WTC11 (cell line): ENCODE results near the gene PTBP2. TPM values are rescaled to one million over a fixed set of nuclear protein-coding genes. Genes with fewer than 3 reads are reported as not detected.

Source experiments
- ATAC-seq: fragments of 200-7000 bp; cut with Tn5 transposase; 2 replicates; pipeline ENCODE4 v1.10.0; 2021; ENCODE audit warnings: mild to moderate bottlenecking, moderate library complexity
- CTCF ChIA-PET: fragments of 300-600 bp; sonication (Branson Sonifier 250); formaldehyde crosslinking; loops from one replicate; lab custom pipeline; 2021; ENCODE audit warnings: antibody characterized with exemption; lab: Charles Lee
- POLR2A ChIA-PET: fragments of 350-600 bp; sonication (Branson Sonifier 250); formaldehyde crosslinking; loops from one replicate; lab custom pipeline; 2021; ENCODE audit warnings: antibody characterized with exemption; lab: Charles Lee
- DNase-seq: peaks from one replicate; pipeline ENCODE4 v3.0.0; 2021; ENCODE audit warnings: low spot score
- H3K27ac Mint-ChIP-seq: 2 replicates; pipeline ENCODE4 v1.8.0; 2021; ENCODE audit warnings: mixed read lengths
- H3K27me3 Mint-ChIP-seq: 2 replicates; pipeline ENCODE4 v1.8.0; 2021; ENCODE audit warnings: low read depth, mild to moderate bottlenecking, moderate library complexity, mixed read lengths
- H3K36me3 Mint-ChIP-seq: 2 replicates; pipeline ENCODE4 v1.8.0; 2021; ENCODE audit warnings: mixed read lengths
- H3K4me1 Mint-ChIP-seq: 2 replicates; pipeline ENCODE4 v1.8.0; 2022; ENCODE audit warnings: mixed read lengths
- H3K4me3 Mint-ChIP-seq: 2 replicates; pipeline ENCODE4 v1.8.0; 2021; ENCODE audit warnings: mild to moderate bottlenecking, moderate library complexity, mixed read lengths
- H3K9me3 Mint-ChIP-seq: 2 replicates; pipeline ENCODE4 v1.8.0; 2021; ENCODE audit warnings: mixed read lengths
- AFF4 ChIP-seq: sonication (generic); formaldehyde crosslinking; IDR thresholded peaks from 2 replicates; pipeline ENCODE4 v1.8.1; 2023; ENCODE audit warnings: mild to moderate bottlenecking, missing genetic modification reagents, borderline replicate concordance
- CREB1 ChIP-seq: sonication (generic); formaldehyde crosslinking; IDR thresholded peaks from 2 replicates; pipeline ENCODE4 v1.8.0; 2023; ENCODE audit warnings: mild to moderate bottlenecking, missing genetic modification reagents
- E2F1 ChIP-seq: sonication (generic); formaldehyde crosslinking; IDR thresholded peaks from 2 replicates; pipeline ENCODE4 v1.8.0; 2022; ENCODE audit warnings: mild to moderate bottlenecking, missing genetic modification reagents
- E2F5 ChIP-seq: sonication (generic); formaldehyde crosslinking; IDR thresholded peaks from 2 replicates; pipeline ENCODE4 v1.8.1; 2022; ENCODE audit warnings: mild to moderate bottlenecking, moderate library complexity, missing genetic modification reagents
- ELF4 ChIP-seq: sonication (generic); formaldehyde crosslinking; IDR thresholded peaks from 2 replicates; pipeline ENCODE4 v1.8.1; 2022; ENCODE audit warnings: low read depth, mild to moderate bottlenecking, moderate library complexity, missing genetic modification reagents
- ESRRA ChIP-seq: sonication (generic); formaldehyde crosslinking; IDR thresholded peaks from 2 replicates; pipeline ENCODE4 v1.8.1; 2022; ENCODE audit warnings: mild to moderate bottlenecking, missing genetic modification reagents, borderline replicate concordance
- ETV6 ChIP-seq: sonication (generic); formaldehyde crosslinking; IDR thresholded peaks from 2 replicates; pipeline ENCODE4 v1.8.1; 2022; ENCODE audit warnings: mild to moderate bottlenecking, missing genetic modification reagents
- FOXJ3 ChIP-seq: sonication (generic); formaldehyde crosslinking; IDR thresholded peaks from 2 replicates; pipeline ENCODE4 v1.9.0; 2021; ENCODE audit warnings: missing genetic modification reagents, mild to moderate bottlenecking, borderline replicate concordance
- MLX ChIP-seq: sonication (generic); formaldehyde crosslinking; IDR thresholded peaks from 2 replicates; pipeline ENCODE4 v1.8.1; 2023; ENCODE audit warnings: mild to moderate bottlenecking, missing genetic modification reagents, moderate library complexity
- MYBL2 ChIP-seq: sonication (generic); formaldehyde crosslinking; IDR thresholded peaks from 2 replicates; pipeline ENCODE4 v1.8.1; 2023; ENCODE audit warnings: mild to moderate bottlenecking, moderate library complexity, missing genetic modification reagents
- NFATC4 ChIP-seq: fragments of 250-450 bp; sonication (Bioruptor Pico); IDR thresholded peaks from 2 replicates; pipeline ENCODE4 v1.9.0; 2021; ENCODE audit warnings: mild to moderate bottlenecking
- NFE2L1 ChIP-seq: sonication (generic); formaldehyde crosslinking; IDR thresholded peaks from 2 replicates; pipeline ENCODE4 v1.8.1; 2023; ENCODE audit warnings: missing genetic modification reagents
- RORB ChIP-seq: fragments of 250-450 bp; sonication (Bioruptor Pico); IDR thresholded peaks from 2 replicates; pipeline ENCODE4 v1.9.0; 2021; ENCODE audit warnings: mild to moderate bottlenecking
- SMAD4 ChIP-seq: sonication (generic); formaldehyde crosslinking; IDR thresholded peaks from 2 replicates; pipeline ENCODE4 v1.8.0; 2022; ENCODE audit warnings: mild to moderate bottlenecking, missing genetic modification reagents
- SP1 ChIP-seq: sonication (generic); formaldehyde crosslinking; conservative IDR thresholded peaks from 2 replicates; pipeline ENCODE4 v1.8.1; 2022; ENCODE audit warnings: missing genetic modification reagents
- STAT6 ChIP-seq: sonication (generic); formaldehyde crosslinking; conservative IDR thresholded peaks from 2 replicates; pipeline ENCODE4 v1.8.1; 2023; ENCODE audit warnings: mild to moderate bottlenecking, low read depth, missing genetic modification reagents, moderate library complexity
- ZNF263 ChIP-seq: sonication (generic); formaldehyde crosslinking; IDR thresholded peaks from 2 replicates; pipeline ENCODE4 v1.8.1; 2022; ENCODE audit warnings: low read depth, mild to moderate bottlenecking, moderate library complexity, missing genetic modification reagents
- total RNA-seq: library from RNA; stranded (reverse); gene quantifications from 3 replicates; pipeline ENCODE4 v1.2.3, GENCODE V29; 2021
- TF ChIP-seq, protein P1 (sequence below): sonication (generic); formaldehyde crosslinking; IDR thresholded peaks from 2 replicates; pipeline ENCODE4 v1.8.0; 2022; ENCODE audit warnings: mild to moderate bottlenecking, missing genetic modification reagents
- TF ChIP-seq, protein P2 (sequence below): sonication (generic); formaldehyde crosslinking; IDR thresholded peaks from 2 replicates; pipeline ENCODE4 v1.8.1; 2022; ENCODE audit warnings: missing genetic modification reagents, borderline replicate concordance

Gene PTBP2
- total RNA-seq, 1 experiment from 2014 or later, result 50.0 TPM

DNA sequence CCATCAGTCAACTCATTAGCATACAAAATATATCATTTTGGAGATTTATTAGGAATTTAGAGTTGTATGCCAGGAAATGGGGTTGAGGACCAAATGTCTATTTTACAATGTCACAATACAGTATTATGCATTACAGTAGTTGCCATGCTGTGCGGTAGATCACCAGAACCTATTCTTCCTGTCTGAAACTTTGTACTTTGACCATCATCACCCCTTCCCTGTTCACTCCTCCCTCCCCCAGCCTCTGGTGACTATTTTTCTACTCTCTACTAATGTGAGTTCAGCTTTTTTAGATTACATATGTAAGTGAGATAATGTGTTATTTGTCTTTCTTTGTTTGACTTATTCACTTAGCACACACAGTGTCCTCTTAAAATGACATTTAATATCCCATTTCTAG lies 50.8 kb downstream of the PTBP2 start:
- no peaks in the 10 kb centered on the region for H3K9me3 Mint-ChIP-seq
- POLR2A ChIA-PET, result interaction anchor here (0.7 kb wide), 1 partner anchor 30 kb away, joined by 3 read pairs; no protein-coding TSS in a partner anchor
- TF ChIP-seq STAT6 (CRISPR knock-in tag) (no peak), SMAD4 (CRISPR knock-in tag) (no peak), ETV6 (no peak), FOXJ3 (no peak), SP1 (no peak), AFF4 (CRISPR knock-in tag) (no peak), CREB1 (CRISPR knock-in tag) (no peak), E2F1 (CRISPR knock-in tag) (no peak), MYBL2 (CRISPR knock-in tag) (no peak), ESRRA (no peak), MLX (CRISPR knock-in tag) (no peak), E2F5 (no peak), ZNF263 (CRISPR knock-in tag) (no peak), NFATC4 (no peak), ELF4 (no peak), RORB (CRISPR knock-in tag) (no peak), NFE2L1 (no peak)
- TF ChIP-seq, protein P1, sequence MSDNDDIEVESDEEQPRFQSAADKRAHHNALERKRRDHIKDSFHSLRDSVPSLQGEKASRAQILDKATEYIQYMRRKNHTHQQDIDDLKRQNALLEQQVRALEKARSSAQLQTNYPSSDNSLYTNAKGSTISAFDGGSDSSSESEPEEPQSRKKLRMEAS, result no peak
- TF ChIP-seq, protein P2, sequence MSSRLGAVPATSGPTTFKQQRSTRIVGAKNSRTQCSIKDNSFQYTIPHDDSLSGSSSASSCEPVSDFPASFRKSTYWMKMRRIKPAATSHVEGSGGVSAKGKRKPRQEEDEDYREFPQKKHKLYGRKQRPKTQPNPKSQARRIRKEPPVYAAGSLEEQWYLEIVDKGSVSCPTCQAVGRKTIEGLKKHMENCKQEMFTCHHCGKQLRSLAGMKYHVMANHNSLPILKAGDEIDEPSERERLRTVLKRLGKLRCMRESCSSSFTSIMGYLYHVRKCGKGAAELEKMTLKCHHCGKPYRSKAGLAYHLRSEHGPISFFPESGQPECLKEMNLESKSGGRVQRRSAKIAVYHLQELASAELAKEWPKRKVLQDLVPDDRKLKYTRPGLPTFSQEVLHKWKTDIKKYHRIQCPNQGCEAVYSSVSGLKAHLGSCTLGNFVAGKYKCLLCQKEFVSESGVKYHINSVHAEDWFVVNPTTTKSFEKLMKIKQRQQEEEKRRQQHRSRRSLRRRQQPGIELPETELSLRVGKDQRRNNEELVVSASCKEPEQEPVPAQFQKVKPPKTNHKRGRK (CRISPR knock-in tag), result no peak
- H3K27me3 Mint-ChIP-seq, result no peaks in the 10 kb centered on the region
- H3K4me1 Mint-ChIP-seq, result peaks cover 20% of the 10 kb centered on the region
- ATAC-seq (no peak), DNase-seq (no peak)
- no peak overlapping the region for H3K4me3 Mint-ChIP-seq
- H3K27ac Mint-ChIP-seq, result peak overlapping the region; percentile 70
- H3K36me3 Mint-ChIP-seq, result peaks cover 36% of the 10 kb centered on the region
- CTCF ChIA-PET, result interaction anchor here (0.6 kb wide), 1 partner anchor 217 kb away, joined by 3 read pairs; no protein-coding TSS in a partner anchor
